Stimulated activated CD8-positive, alpha-beta memory T cell treated with anti-CD3 and anti-CD28 coated beads, Interleukin-12 subunit alpha, Interleukin-12 subunit beta, amount 100 ng/mL, for 1 hour (primary cell): ENCODE data around the gene ANKRD13D.
"Not testable (repeated sequence)": the region's sequence is repeated elsewhere in the genome, so short reads cannot be mapped to it uniquely, and the experiment has no call there.

Experiments used
- DNase-seq: peaks from one replicate; pipeline ENCODE4 v3.0.0-alpha.2; 2020; ENCODE audit warnings: low read depth

Gene ANKRD13D

DNA sequence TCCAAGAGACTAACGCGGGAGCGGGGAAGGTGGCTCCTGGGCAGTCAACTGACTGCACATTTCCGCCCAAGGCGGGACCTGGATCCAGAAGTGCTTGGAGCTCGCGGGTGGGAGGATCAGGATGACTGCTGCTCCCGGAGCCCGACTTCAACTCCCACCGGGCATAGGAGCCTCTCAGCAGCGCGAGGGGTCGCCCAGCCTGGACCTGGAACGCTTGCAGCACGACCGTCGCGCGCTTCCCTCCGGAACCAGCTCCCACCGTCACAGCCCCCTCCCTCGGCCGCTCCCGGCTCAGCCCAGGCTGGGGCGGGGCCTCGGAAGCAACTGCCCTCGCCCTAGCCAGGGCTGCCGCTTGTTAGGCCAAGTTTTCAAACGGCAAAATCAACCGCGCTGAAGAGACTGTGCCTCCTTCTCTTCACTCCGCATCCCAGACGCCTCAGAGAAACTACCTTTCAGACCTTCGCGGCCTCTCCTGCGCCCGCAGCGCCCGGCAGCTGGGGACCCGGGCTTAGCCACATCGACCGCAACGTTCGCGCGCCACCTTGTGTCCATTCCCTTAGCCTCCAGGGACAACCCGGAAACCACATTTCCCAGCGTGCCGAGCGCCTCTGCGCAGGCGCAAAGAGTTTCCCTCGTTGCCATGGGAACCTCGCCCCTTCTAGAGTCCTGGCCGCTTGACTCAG, 28.2 kb downstream of the ANKRD13D start:
- peak; percentile 99 for DNase-seq

GRCh38 chr11:67317888-67318555, 28.9 kb downstream of the ANKRD13D start:
- no peak for DNase-seq

DNA sequence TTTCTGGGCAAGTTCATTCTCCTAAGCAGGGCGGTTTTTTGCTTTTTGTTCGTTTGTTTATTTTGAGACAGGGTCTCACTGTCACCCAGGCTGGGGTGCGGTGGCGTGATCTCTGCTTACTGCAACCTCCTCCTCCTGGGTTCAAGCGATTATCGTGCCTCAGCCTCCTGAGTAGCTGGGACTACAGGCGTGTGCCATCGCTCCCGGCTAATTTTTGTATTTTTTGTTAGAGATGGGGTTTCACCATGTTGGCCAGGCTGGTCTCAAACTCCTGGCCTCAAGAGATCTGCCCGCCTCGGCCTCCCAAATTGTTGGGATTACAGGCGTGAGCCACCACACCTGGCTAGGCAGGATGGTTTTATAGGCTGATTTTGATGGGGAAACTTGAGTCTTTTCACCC, 29.8 kb downstream of the ANKRD13D start:
- DNase-seq = not testable (repeated sequence)

- DNase-seq = no peak
These were observed 30.9 kb downstream of the ANKRD13D start for GRCh38 chr11:67320011-67320410.

- no peak for DNase-seq
These were observed 31.6 kb downstream of the ANKRD13D start for GRCh38 chr11:67320691-67321090.

GRCh38 chr11:67321313-67321871, 32.3 kb downstream of the ANKRD13D start:
- DNase-seq = no peak

DNA sequence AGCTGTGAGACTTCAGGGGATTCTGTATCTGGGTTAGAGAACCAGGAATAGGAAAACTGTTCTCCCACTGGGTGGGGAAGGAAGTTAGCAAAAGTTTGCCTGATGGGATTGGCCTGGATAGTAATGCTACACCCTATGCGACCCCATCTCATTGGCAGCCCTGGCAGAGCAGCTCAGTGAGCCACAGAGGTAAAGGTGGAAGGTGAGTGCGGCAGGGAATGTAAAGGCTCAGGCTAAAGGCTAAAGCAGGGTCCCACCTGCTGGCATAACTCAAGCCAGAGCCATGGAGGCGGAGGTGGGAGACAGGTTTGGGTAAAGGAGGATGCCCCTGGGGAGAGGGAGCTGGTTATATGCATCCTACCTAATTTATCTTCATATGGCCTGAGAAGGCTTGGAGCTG, 32.9 kb downstream of the ANKRD13D start:
- no peak for DNase-seq

GRCh38 chr11:67323526-67323925, 34.4 kb downstream of the ANKRD13D start:
- DNase-seq = no peak

- no peak for DNase-seq
These were observed 43.1 kb downstream of the ANKRD13D start for GRCh38 chr11:67332081-67332691.

- DNase-seq = no peak
These were observed 48.2 kb downstream of the ANKRD13D start for GRCh38 chr11:67337257-67337656.

DNA sequence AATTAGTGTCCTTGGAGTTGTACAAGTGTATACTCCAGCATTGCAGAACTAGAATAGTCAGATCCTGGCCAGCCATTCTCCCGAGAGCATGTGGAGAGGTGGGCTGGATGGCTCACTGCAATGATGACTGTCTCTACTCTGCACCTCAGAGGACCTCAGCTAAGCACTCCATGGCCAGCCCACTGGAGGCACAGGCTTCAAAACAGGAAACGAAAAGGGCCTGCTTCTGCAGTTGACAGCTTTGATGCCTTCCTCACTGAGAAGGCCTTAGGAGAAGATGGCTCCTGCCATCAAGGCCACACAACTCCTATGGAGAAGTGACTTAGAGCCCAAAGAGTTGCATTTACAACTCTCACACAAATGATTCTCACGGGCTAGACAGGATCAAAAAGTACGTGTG, 55.2 kb downstream of the ANKRD13D start:
- no peak for DNase-seq

GRCh38 chr11:67345247-67345919, 56.3 kb downstream of the ANKRD13D start:
- no peak for DNase-seq

DNA sequence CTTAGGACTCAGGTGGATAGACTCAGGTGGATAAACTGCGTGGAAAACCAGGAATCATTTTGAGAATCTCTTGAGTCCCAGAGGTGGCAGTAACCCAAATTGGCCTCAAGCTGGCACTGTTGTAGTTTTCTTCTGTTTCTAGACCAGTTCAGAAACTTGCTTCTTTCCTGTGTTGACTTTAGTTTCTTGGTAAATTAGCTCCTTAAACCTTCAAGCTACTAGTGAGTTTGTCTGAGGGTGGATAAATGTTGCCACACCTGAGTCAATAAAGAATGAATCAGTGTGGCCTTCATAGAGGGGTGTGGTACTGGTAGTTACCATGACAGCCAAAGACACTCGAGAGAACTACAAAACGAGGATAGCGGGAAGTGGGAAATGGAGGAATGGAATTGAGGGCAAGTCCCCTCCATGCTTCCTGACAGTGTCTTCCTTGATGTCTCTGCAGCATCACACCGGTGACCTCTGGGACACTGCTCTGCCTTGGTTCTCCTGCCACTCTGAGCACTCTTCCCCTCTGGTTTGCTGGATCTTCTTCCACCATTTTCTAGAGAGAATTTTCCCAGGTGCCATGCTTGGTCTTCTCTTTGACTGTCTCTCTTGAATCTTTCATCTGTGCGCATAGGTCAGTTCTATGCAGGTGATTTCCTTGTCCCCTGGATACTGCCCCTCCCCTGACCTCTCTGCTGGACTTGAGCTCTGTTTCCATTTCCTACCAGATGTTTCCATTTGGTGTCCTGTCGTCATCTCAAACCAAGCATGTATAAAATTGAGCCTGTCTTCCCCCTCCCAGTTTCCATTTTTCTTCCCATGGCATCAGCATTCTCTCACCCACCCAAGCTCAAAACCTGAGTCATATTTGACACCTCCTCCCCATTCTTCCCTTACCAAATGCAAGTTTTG, 57.1 kb downstream of the ANKRD13D start:
- DNase-seq = no peak

- DNase-seq = no peak
These were observed 59.1 kb downstream of the ANKRD13D start for GRCh38 chr11:67347964-67348749.

- DNase-seq = no peak
These were observed 59.9 kb downstream of the ANKRD13D start for GRCh38 chr11:67349036-67349435.

- no peak for DNase-seq
These were observed 60.4 kb downstream of the ANKRD13D start for GRCh38 chr11:67349457-67349856.

DNA sequence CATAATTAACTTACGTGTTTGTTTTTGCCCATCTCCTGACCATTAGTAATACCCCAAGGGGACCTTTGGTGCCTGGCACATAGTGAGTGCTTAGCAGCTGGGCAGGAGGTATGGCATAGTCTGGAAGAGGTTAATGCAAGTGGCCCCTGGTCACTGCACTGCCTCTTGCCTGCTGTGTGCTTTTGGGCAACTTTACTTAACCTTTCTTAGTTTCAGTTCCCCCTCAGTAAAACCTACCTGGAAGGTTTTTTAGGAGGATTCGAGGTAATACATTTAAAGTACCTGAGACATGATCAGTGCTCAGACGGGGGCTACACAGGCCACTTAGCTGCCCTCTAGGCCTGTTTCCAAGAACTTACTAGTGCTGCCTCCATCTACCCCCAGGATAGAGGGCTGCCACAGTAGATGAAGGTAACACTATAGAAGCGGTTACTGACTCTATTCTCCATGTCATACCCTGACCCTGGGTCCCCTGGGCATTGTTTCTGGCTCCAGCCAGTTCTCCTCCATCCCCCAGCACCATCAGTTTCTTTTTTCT, 60.9 kb downstream of the ANKRD13D start:
- DNase-seq = no peak

- peak; percentile 51 for DNase-seq
These were observed 62.3 kb downstream of the ANKRD13D start for GRCh38 chr11:67351275-67352005.
